HCT116 (cell line): ENCODE measurements around the gene TAF10. TPM values are rescaled to one million over a fixed set of nuclear protein-coding genes. Genes with fewer than 3 reads are reported as not detected.

Source experiments
- ATAC-seq: fragments of 200-7000 bp; cut with Tn5 transposase; 2 replicates; pipeline ENCODE4 v1.9.1; 2020; ENCODE audit warnings: mild to moderate bottlenecking, moderate library complexity
- BruUV-seq: library from RNA; stranded (reverse); fragments of 400-500 nt; replicated peaks from 2 replicates; lab custom pipeline; 2021; lab: Mats Ljungman, UMichigan
- CTCF ChIA-PET: fragments of 300-600 bp; sonication (Branson Sonifier 250); formaldehyde crosslinking; loops from one replicate; lab custom pipeline; 2021; ENCODE audit warnings: antibody characterized with exemption; lab: Charles Lee
- POLR2A ChIA-PET: fragments of 300-600, 350-600 bp; sonication (Branson Sonifier 250); formaldehyde crosslinking; loops from one replicate; lab custom pipeline; 2021; ENCODE audit warnings: antibody characterized with exemption; lab: Charles Lee
- RAD21 ChIA-PET, 2 experiments: fragments of 300-600 bp; sonication (Branson Sonifier 250); formaldehyde crosslinking; loops; one replicate each; lab custom pipeline; 2023; ENCODE audit warnings: low total read pairs in 2 of 2; ENCODE audit not compliant: uncharacterized antibody in 2 of 2, unreplicated experiment in 2 of 2, low non-redundant PET in 1 of 2; lab: Charles Lee
- DNase-seq: peaks from one replicate; pipeline ENCODE4 v3.0.0-alpha.2; 2010; ENCODE audit warnings: low read depth, low spot score
- H2AFZ ChIP-seq: fragments of 200-600 bp; shearing (Covaris generic), sonication (generic); 2 replicates; pipeline ENCODE4 v1.6.1; 2017; ENCODE audit warnings: low read depth, mixed run types, mixed read lengths, antibody characterized with exemption, low read length; ENCODE audit not compliant: poor library complexity, severe bottlenecking
- H3K27ac ChIP-seq: 2 replicates; pipeline ENCODE4 v1.5.1; 2012; ENCODE audit warnings: low read depth, low read length
- H3K27me3 ChIP-seq: fragments of 200-600 bp; sonication (generic); 2 replicates; pipeline ENCODE4 v1.6.1; 2016; ENCODE audit warnings: mixed run types, low read length, mixed read lengths; ENCODE audit not compliant: insufficient read depth
- H3K36me3 ChIP-seq, 2 experiments: fragments of 200-500 bp in 1 of 2; fragments of 200-600 bp in 1 of 2; sonication (Bioruptor generic) in 1 of 2; sonication (generic) in 1 of 2; 2 replicates each; pipeline versions ENCODE4 v1.5.1 to v1.6.1; 2014 to 2016; ENCODE audit warnings: low read length in 2 of 2, inconsistent platforms in 1 of 2, mixed read lengths in 1 of 2, mixed run types in 1 of 2; ENCODE audit not compliant: insufficient read depth in 2 of 2, control insufficient read depth in 1 of 2
- H3K4me1 ChIP-seq, 2 experiments: fragments of 200-600 bp in 1 of 2; sonication (generic) in 1 of 2; 2 replicates each; pipeline versions ENCODE4 v1.5.1 to v1.6.1; 2012 to 2017; ENCODE audit warnings: low read length in 2 of 2, inconsistent platforms in 1 of 2, mild to moderate bottlenecking in 1 of 2, mixed read lengths in 1 of 2, mixed run types in 1 of 2, moderate library complexity in 1 of 2; ENCODE audit not compliant: insufficient read depth in 2 of 2, control insufficient read depth in 1 of 2
- H3K4me2 ChIP-seq: fragments of 200-600 bp; sonication (generic); 2 replicates; pipeline ENCODE4 v1.6.1; 2017; ENCODE audit warnings: mixed run types, low read length, mixed read lengths
- H3K4me3 ChIP-seq, 2 experiments: fragments of 200-600 bp in 1 of 2; sonication (generic) in 1 of 2; replicated peaks in 1 of 2; 2 replicates each; pipeline ENCODE4 v1.5.1; 2011 to 2016; ENCODE audit warnings: low read length in 2 of 2, control low read depth in 1 of 2, low read depth in 1 of 2, mild to moderate bottlenecking in 1 of 2, mixed read lengths in 1 of 2, mixed run types in 1 of 2
- H3K79me2 ChIP-seq: fragments of 200-600 bp; sonication (generic); 2 replicates; pipeline ENCODE4 v1.6.1; 2017; ENCODE audit warnings: mild to moderate bottlenecking, mixed run types, low read length, moderate library complexity, mixed read lengths; ENCODE audit not compliant: insufficient read depth
- H3K9ac ChIP-seq: fragments of 200-600 bp; sonication (generic); 2 replicates; pipeline ENCODE4 v1.6.1; 2016; ENCODE audit warnings: low read length, mixed read lengths
- H3K9me2 ChIP-seq: fragments of 200-600 bp; sonication (generic), shearing (Covaris generic); 2 replicates; pipeline ENCODE4 v1.6.1; 2017; ENCODE audit warnings: mixed run types, mild to moderate bottlenecking, moderate library complexity; ENCODE audit not compliant: insufficient read depth
- H3K9me3 ChIP-seq, 2 experiments: fragments of 200-500 bp in 1 of 2; fragments of 200-600 bp in 1 of 2; sonication (Bioruptor generic) in 1 of 2; sonication (generic) in 1 of 2; 2 replicates each; pipeline ENCODE4 v1.6.1; 2014 to 2017; ENCODE audit warnings: low read length in 2 of 2, mixed read lengths in 2 of 2, inconsistent platforms in 1 of 2, low read depth in 1 of 2, mild to moderate bottlenecking in 1 of 2, mixed run types in 1 of 2, moderate library complexity in 1 of 2; ENCODE audit not compliant: control insufficient read depth in 1 of 2, insufficient read depth in 1 of 2
- H4K20me1 ChIP-seq: fragments of 200-600 bp; sonication (generic), shearing (Covaris generic); 2 replicates; pipeline ENCODE4 v1.6.1; 2017; ENCODE audit warnings: mixed run types, mild to moderate bottlenecking, moderate library complexity; ENCODE audit not compliant: insufficient read depth
- ELF1 ChIP-seq: IDR thresholded peaks from 2 replicates; pipeline ENCODE4 v1.6.1; 2012; ENCODE audit warnings: low read depth, borderline replicate concordance
- EZH2 ChIP-seq: fragments of 200-600 bp; sonication (generic); IDR thresholded peaks from 2 replicates; pipeline ENCODE4 v1.6.1; 2017; ENCODE audit warnings: antibody characterized with exemption, mixed run types
- EZH2phosphoT487 ChIP-seq: fragments of 200-600 bp; IDR thresholded peaks from 2 replicates; pipeline ENCODE4 v1.6.1; 2018; ENCODE audit warnings: antibody characterized with exemption, borderline replicate concordance
- FOSL1 ChIP-seq: IDR thresholded peaks from 2 replicates; pipeline ENCODE4 v1.6.1; 2012; ENCODE audit warnings: low read depth
- JUND ChIP-seq: IDR thresholded peaks from 2 replicates; pipeline ENCODE4 v1.6.1; 2012
- POLR2A ChIP-seq: IDR thresholded peaks from 2 replicates; pipeline ENCODE4 v1.7.0; 2011; ENCODE audit warnings: borderline replicate concordance; ENCODE audit not compliant: insufficient read depth, insufficient read length; ENCODE audit errors: extremely low read depth
- POLR2AphosphoS5 ChIP-seq: IDR thresholded peaks from 2 replicates; pipeline ENCODE4 v1.6.1; 2011; ENCODE audit warnings: mild to moderate bottlenecking, low read depth, low read length, moderate library complexity
- RAD21 ChIP-seq: IDR thresholded peaks from 2 replicates; pipeline ENCODE4 v1.6.1; 2012; ENCODE audit warnings: low read depth, mild to moderate bottlenecking
- SIN3A ChIP-seq: IDR thresholded peaks from 2 replicates; pipeline ENCODE4 v1.6.1; 2012; ENCODE audit warnings: low read depth
- SP1 ChIP-seq: IDR thresholded peaks from 2 replicates; pipeline ENCODE4 v1.6.1; 2012; ENCODE audit warnings: low read depth
- SRF ChIP-seq: IDR thresholded peaks from 2 replicates; pipeline ENCODE4 v1.6.1; 2012; ENCODE audit warnings: low read depth
- TCF7L2 ChIP-seq: IDR thresholded peaks from 2 replicates; pipeline ENCODE4 v1.7.0; 2011; ENCODE audit warnings: borderline replicate concordance, inconsistent platforms; ENCODE audit not compliant: insufficient read depth, insufficient read length; ENCODE audit errors: extremely low read depth
- YY1 ChIP-seq: IDR thresholded peaks from 2 replicates; pipeline ENCODE4 v1.6.1; 2011; ENCODE audit warnings: low read length, low read depth, moderate library complexity, mild to moderate bottlenecking; ENCODE audit not compliant: insufficient replicate concordance; ENCODE audit errors: extremely low read depth
- ZFX ChIP-seq: fragments of 450-650 bp; IDR thresholded peaks from 2 replicates; pipeline ENCODE4 v1.6.1; 2017
- intact Hi-C: fragments of 100-400 bp; cut with micrococcal nuclease; formaldehyde crosslinking; loops from 2 replicates; pipeline ENCODE4 v1.10.0; 2022
- total RNA-seq: library from RNA; stranded (reverse); gene quantifications from one replicate; pipeline ENCODE4 v1.2.1, GENCODE V29; 2021; ENCODE audit not compliant: unreplicated experiment
- TF ChIP-seq, protein P1 (sequence below): IDR thresholded peaks from 2 replicates; pipeline ENCODE4 v1.6.1; 2011; ENCODE audit warnings: mild to moderate bottlenecking, low read length, moderate library complexity; ENCODE audit not compliant: insufficient replicate concordance; ENCODE audit errors: extremely low read depth
- TF ChIP-seq, protein P2 (sequence below): IDR thresholded peaks from 2 replicates; pipeline ENCODE4 v1.6.1; 2012
- TF ChIP-seq, protein P3 (sequence below): IDR thresholded peaks from 2 replicates; pipeline ENCODE4 v1.6.1; 2012
- TF ChIP-seq, protein P4 (sequence below): IDR thresholded peaks from 2 replicates; pipeline ENCODE4 v1.6.1; 2012; ENCODE audit warnings: low read depth
- TF ChIP-seq, protein P5 (sequence below), 3 experiments: fragments of 200-600 bp in 1 of 3; sonication (generic) in 1 of 3; IDR thresholded peaks in 2 of 3; conservative IDR thresholded peaks in 1 of 3; 2 replicates each; pipeline ENCODE4 v1.5.1; 2012 to 2017; ENCODE audit warnings: low read depth in 2 of 3, low read length in 2 of 3, antibody characterized with exemption in 1 of 3, borderline replicate concordance in 1 of 3, control low read depth in 1 of 3, mild to moderate bottlenecking in 1 of 3, mixed read lengths in 1 of 3, mixed run types in 1 of 3, moderate library complexity in 1 of 3; ENCODE audit not compliant: insufficient read depth in 1 of 3

Gene TAF10
- total RNA-seq, 1 experiment from 2014 or later, result 151 TPM

DNA sequence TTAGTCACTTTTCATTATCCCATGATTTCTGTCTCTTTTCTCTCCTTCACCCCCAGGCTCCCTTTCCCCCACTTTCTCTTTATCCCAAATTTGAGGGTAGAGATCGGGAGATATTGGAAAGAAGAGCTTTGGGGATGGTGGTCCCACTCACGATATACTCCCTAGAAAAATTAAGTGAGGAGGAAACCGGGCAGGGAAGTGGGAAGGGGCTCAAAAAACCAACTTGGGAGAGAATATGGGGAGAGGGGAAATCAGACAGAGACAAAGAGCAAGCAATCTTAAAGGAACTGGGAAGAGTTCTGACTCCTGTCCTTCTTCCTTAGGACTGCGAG lies 44.5 kb upstream of the TAF10 start:
- H3K9me2 ChIP-seq, result no peaks in the 10 kb centered on the region
- no peaks in the 10 kb centered on the region for H3K79me2 ChIP-seq
- RAD21 ChIA-PET, result no interaction called here
- no peaks in the 10 kb centered on the region for H3K36me3 ChIP-seq
- no peak overlapping the region for H3K4me3 ChIP-seq
- H3K9me3 ChIP-seq, result no peaks in the 10 kb centered on the region
- ATAC-seq (no peak), DNase-seq (no peak)
- BruUV-seq, result no TSS peak
- no peak overlapping the region for H3K9ac ChIP-seq
- peaks cover 8% of the 10 kb centered on the region; the same call in 1 of the 2 replicates for H3K27me3 ChIP-seq
- no peak overlapping the region for H3K4me2 ChIP-seq
- no peaks in the 10 kb centered on the region for H4K20me1 ChIP-seq
- no peak overlapping the region for H2AFZ ChIP-seq
- CTCF ChIA-PET, result interaction anchor here (0.9 to 1.3 kb wide), 2 partner anchors 11 to 125 kb away, joined by 3 to 5 read pairs; no protein-coding TSS in a partner anchor
- intact Hi-C loops, result no loop called here
- no peaks in the 10 kb centered on the region for H3K4me1 ChIP-seq
- POLR2A ChIA-PET, result interaction anchor here (1.0 kb wide), 1 partner anchor 27 kb away, joined by 3 read pairs; the partner anchor contains the start of gene MRPL17
- no peak for TF ChIP-seq ELF1
- no peak for TF ChIP-seq SRF
- no peak for TF ChIP-seq RAD21
- TF ChIP-seq YY1, result no peak
- TF ChIP-seq TCF7L2, result no peak
- TF ChIP-seq EZH2, result no peak
- TF ChIP-seq, protein P1, sequence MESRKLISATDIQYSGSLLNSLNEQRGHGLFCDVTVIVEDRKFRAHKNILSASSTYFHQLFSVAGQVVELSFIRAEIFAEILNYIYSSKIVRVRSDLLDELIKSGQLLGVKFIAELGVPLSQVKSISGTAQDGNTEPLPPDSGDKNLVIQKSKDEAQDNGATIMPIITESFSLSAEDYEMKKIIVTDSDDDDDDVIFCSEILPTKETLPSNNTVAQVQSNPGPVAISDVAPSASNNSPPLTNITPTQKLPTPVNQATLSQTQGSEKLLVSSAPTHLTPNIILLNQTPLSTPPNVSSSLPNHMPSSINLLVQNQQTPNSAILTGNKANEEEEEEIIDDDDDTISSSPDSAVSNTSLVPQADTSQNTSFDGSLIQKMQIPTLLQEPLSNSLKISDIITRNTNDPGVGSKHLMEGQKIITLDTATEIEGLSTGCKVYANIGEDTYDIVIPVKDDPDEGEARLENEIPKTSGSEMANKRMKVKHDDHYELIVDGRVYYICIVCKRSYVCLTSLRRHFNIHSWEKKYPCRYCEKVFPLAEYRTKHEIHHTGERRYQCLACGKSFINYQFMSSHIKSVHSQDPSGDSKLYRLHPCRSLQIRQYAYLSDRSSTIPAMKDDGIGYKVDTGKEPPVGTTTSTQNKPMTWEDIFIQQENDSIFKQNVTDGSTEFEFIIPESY, result no peak
- TF ChIP-seq, protein P2, sequence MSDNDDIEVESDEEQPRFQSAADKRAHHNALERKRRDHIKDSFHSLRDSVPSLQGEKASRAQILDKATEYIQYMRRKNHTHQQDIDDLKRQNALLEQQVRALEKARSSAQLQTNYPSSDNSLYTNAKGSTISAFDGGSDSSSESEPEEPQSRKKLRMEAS, result no peak
- no peak for TF ChIP-seq POLR2AphosphoS5
- no peak for TF ChIP-seq ZFX
- TF ChIP-seq, protein P3, sequence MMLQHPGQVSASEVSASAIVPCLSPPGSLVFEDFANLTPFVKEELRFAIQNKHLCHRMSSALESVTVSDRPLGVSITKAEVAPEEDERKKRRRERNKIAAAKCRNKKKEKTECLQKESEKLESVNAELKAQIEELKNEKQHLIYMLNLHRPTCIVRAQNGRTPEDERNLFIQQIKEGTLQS, result no peak
- TF ChIP-seq EZH2phosphoT487, result no peak
- TF ChIP-seq FOSL1, result no peak
- no peak for TF ChIP-seq POLR2A
- TF ChIP-seq JUND, result no peak
- no peak for TF ChIP-seq SP1
- TF ChIP-seq, protein P4, sequence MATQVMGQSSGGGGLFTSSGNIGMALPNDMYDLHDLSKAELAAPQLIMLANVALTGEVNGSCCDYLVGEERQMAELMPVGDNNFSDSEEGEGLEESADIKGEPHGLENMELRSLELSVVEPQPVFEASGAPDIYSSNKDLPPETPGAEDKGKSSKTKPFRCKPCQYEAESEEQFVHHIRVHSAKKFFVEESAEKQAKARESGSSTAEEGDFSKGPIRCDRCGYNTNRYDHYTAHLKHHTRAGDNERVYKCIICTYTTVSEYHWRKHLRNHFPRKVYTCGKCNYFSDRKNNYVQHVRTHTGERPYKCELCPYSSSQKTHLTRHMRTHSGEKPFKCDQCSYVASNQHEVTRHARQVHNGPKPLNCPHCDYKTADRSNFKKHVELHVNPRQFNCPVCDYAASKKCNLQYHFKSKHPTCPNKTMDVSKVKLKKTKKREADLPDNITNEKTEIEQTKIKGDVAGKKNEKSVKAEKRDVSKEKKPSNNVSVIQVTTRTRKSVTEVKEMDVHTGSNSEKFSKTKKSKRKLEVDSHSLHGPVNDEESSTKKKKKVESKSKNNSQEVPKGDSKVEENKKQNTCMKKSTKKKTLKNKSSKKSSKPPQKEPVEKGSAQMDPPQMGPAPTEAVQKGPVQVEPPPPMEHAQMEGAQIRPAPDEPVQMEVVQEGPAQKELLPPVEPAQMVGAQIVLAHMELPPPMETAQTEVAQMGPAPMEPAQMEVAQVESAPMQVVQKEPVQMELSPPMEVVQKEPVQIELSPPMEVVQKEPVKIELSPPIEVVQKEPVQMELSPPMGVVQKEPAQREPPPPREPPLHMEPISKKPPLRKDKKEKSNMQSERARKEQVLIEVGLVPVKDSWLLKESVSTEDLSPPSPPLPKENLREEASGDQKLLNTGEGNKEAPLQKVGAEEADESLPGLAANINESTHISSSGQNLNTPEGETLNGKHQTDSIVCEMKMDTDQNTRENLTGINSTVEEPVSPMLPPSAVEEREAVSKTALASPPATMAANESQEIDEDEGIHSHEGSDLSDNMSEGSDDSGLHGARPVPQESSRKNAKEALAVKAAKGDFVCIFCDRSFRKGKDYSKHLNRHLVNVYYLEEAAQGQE, result no peak
- TF ChIP-seq SIN3A, result no peak
- TF ChIP-seq, protein P5, sequence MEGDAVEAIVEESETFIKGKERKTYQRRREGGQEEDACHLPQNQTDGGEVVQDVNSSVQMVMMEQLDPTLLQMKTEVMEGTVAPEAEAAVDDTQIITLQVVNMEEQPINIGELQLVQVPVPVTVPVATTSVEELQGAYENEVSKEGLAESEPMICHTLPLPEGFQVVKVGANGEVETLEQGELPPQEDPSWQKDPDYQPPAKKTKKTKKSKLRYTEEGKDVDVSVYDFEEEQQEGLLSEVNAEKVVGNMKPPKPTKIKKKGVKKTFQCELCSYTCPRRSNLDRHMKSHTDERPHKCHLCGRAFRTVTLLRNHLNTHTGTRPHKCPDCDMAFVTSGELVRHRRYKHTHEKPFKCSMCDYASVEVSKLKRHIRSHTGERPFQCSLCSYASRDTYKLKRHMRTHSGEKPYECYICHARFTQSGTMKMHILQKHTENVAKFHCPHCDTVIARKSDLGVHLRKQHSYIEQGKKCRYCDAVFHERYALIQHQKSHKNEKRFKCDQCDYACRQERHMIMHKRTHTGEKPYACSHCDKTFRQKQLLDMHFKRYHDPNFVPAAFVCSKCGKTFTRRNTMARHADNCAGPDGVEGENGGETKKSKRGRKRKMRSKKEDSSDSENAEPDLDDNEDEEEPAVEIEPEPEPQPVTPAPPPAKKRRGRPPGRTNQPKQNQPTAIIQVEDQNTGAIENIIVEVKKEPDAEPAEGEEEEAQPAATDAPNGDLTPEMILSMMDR (IDR thresholded peaks at IDR 0.05 in 2 of 3, conservative IDR thresholded peaks at IDR 0.05 in 1 of 3; ENCODE audit: borderline replicate concordance in 1 of 3, insufficient read depth in 1 of 3, low read depth in 2 of 3, low read length in 2 of 3), result no peak
- TF ChIP-seq, all 23 proteins: peak for 0
- no peak overlapping the region for H3K27ac ChIP-seq
